NAMALWA (cell line): ENCODE measurements around the gene CASTOR1.

Experiments used
- DNase-seq: peaks from one replicate; pipeline ENCODE4 v3.0.0-alpha.2; 2015; ENCODE audit warnings: low spot score

Gene CASTOR1

GRCh38 chr22:30318799-30319419, 29.6 kb upstream of the CASTOR1 start:
- no peak for DNase-seq

- DNase-seq = no peak
Measured at GRCh38 chr22:30317778-30318177, 28.5 kb upstream of the CASTOR1 start.

- DNase-seq = no peak
Measured at GRCh38 chr22:30315962-30316576, 26.8 kb upstream of the CASTOR1 start.

- no peak for DNase-seq
Measured at GRCh38 chr22:30314915-30315314, 25.6 kb upstream of the CASTOR1 start.

GRCh38 chr22:30313527-30314363, 24.4 kb upstream of the CASTOR1 start:
- no peak for DNase-seq

- DNase-seq = no peak
Measured at GRCh38 chr22:30312053-30312452, 22.7 kb upstream of the CASTOR1 start.

- DNase-seq = no peak
Measured at GRCh38 chr22:30310881-30311771, 21.8 kb upstream of the CASTOR1 start.

GRCh38 chr22:30309951-30310741, 20.8 kb upstream of the CASTOR1 start:
- DNase-seq = no peak

GRCh38 chr22:30308518-30309230, 19.4 kb upstream of the CASTOR1 start:
- peak; percentile 80 for DNase-seq

- no peak for DNase-seq
Measured at GRCh38 chr22:30308093-30308492, 18.8 kb upstream of the CASTOR1 start.

- DNase-seq = no peak
Measured at GRCh38 chr22:30307041-30307574, 17.8 kb upstream of the CASTOR1 start.

GRCh38 chr22:30306627-30307011, 17.3 kb upstream of the CASTOR1 start:
- no peak for DNase-seq

- DNase-seq = peak; percentile 52
Measured at GRCh38 chr22:30305906-30306626, 16.8 kb upstream of the CASTOR1 start.

- peak; percentile 60 for DNase-seq
Measured at GRCh38 chr22:30305519-30305905, 16.2 kb upstream of the CASTOR1 start.

GRCh38 chr22:30304495-30305244, 15.4 kb upstream of the CASTOR1 start:
- DNase-seq = peak; percentile 65

GRCh38 chr22:30302810-30303138, 13.5 kb upstream of the CASTOR1 start:
- no peak for DNase-seq

- DNase-seq = peak; percentile 47
Measured at GRCh38 chr22:30301995-30302809, 12.9 kb upstream of the CASTOR1 start.

- DNase-seq = no peak
Measured at GRCh38 chr22:30299322-30299721, 10.0 kb upstream of the CASTOR1 start.
